HUES6 (cell line): ENCODE measurements around the gene SHC4.

Experiments used
- H3K27ac ChIP-seq: 2 replicates; pipeline ENCODE4 v1.7.0; 2013; ENCODE audit warnings: low read depth, mild to moderate bottlenecking, low read length, inconsistent platforms
- H3K27me3 ChIP-seq: 2 replicates; pipeline ENCODE4 v1.6.1; 2013; ENCODE audit warnings: low read length; ENCODE audit not compliant: control insufficient read depth, insufficient read depth
- H3K36me3 ChIP-seq: 2 replicates; pipeline ENCODE4 v1.6.1; 2013; ENCODE audit warnings: low read length; ENCODE audit not compliant: control insufficient read depth, insufficient read depth
- H3K4me1 ChIP-seq: 2 replicates; pipeline ENCODE4 v1.6.1; 2013; ENCODE audit warnings: low read length; ENCODE audit not compliant: control insufficient read depth, insufficient read depth
- H3K4me3 ChIP-seq: 2 replicates; pipeline ENCODE4 v1.5.1; 2013; ENCODE audit warnings: low read depth, low read length
- H3K9ac ChIP-seq: one replicate; pipeline ENCODE4 v1.6.1; 2013; ENCODE audit warnings: mild to moderate bottlenecking, low read length
- H3K9me3 ChIP-seq: 2 replicates; pipeline ENCODE4 v1.6.1; 2013; ENCODE audit warnings: low read depth, low read length; ENCODE audit not compliant: control insufficient read depth, insufficient read depth

SHC4 gene

DNA sequence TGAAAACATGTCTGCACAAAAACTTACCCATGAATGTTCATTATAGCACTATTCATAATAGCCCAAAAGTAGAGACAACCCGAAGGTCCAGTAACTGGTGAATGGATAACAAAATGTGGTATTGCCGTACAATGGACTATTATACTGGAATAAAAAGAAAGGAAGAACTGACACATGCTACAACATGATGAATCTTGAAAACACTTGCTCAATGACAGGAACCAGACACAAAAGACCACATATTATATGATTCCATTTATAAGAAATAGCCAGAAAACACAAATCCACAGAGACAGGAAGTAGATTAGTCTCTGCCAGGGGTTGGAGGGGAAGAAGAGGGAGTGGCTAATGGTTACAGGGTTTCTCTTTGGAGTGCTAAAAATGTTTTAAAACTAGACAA, 18.3 kb downstream of the SHC4 start:
- Histone ChIP-seq H3K4me1 (no peaks in the 10 kb centered on the region), H3K9ac (no peak overlapping the region), H3K27ac (no peak overlapping the region), H3K9me3 (no peaks in the 10 kb centered on the region), H3K4me3 (no peak overlapping the region), H3K36me3 (no peaks in the 10 kb centered on the region), H3K27me3 (no peaks in the 10 kb centered on the region)

DNA sequence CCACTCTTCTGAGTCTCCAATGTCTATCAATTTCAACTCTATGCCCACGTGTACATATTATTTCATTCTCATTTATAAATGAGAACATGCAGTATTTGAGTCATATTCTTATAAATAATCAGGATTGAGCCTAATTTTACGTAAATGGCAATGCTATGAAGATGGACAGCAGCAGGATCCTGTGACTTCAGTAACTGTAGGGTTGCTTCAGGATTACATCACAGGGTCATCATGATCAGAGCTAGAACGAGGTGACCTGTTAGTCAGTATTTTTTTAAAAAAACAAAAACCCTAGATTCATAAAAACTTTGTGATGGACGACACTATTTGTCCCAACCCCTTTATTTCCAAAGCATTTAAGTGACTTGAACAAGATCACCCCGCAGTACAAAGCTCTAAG, 21.8 kb downstream of the SHC4 start:
- Histone ChIP-seq H3K27ac (no peak overlapping the region), H3K4me3 (no peak overlapping the region), H3K9me3 (no peaks in the 10 kb centered on the region), H3K9ac (no peak overlapping the region), H3K27me3 (no peaks in the 10 kb centered on the region), H3K4me1 (no peaks in the 10 kb centered on the region), H3K36me3 (no peaks in the 10 kb centered on the region)

DNA sequence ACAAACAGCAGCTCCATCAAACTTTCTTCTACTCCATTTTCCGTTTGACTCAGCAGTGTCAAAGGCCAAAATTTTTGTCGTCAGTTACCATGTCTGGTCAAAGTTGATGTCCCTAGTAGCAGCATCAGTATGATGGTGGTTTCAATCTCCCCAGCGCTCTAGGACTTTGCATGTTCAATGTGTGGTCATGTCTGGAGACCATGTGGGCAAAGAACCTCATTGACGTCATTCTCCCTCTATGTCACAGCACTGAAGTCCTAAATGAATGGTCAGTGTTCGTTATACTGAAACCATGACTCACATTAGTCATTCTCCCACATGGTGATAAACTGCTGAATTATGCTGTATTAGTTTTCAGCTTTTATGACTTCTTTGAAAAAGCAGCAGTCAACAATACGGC, 23.2 kb downstream of the SHC4 start:
- no peak overlapping the region for H3K9ac ChIP-seq
- no peaks in the 10 kb centered on the region for H3K27me3 ChIP-seq
- no peaks in the 10 kb centered on the region for H3K36me3 ChIP-seq
- no peak overlapping the region for H3K4me3 ChIP-seq
- H3K27ac ChIP-seq: no peak overlapping the region
- no peaks in the 10 kb centered on the region for H3K4me1 ChIP-seq
- no peaks in the 10 kb centered on the region for H3K9me3 ChIP-seq

DNA sequence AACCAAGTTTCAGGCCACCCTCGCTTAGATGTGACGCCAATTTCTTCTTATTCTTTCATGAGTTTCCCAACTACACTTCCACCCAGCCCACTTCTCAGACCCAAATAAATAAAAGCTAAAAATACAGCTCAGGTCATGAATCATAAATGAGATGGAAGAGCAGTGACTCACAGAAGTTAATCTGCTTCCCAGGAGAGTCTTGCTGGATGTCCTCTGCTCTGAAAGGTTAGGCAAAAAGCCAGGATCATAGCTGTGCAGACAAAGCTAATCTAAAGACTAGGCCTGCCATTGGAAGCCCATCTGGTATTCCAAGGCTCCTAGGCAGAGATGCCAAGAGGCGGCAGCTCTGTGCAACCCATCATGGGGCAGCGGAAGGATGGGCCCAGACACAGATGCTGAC, 24.1 kb downstream of the SHC4 start:
- Histone ChIP-seq H3K27ac (no peak overlapping the region), H3K36me3 (no peaks in the 10 kb centered on the region), H3K4me1 (no peaks in the 10 kb centered on the region), H3K9ac (no peak overlapping the region), H3K27me3 (no peaks in the 10 kb centered on the region), H3K9me3 (no peaks in the 10 kb centered on the region), H3K4me3 (no peak overlapping the region)

DNA sequence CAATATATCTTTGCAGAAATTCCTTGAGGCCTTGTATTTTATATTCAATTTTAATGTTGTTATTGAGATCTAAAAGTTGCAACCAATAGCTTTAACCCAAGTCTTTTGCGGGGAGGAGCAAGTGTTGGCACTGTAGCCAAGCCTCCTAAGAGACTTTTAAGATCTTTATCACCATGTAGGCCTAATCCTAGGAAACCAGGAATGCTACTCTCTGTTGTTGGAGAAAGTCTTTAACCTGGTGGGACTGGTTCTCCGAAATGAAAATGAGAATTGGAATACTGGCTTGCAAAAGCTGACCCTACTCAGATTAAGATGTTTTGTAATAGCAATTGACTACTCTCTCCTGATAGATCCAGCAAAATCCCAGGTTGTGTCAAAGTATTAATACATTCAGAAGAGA, 25.8 kb downstream of the SHC4 start:
- H3K4me1 ChIP-seq: no peaks in the 10 kb centered on the region
- H3K27ac ChIP-seq: no peak overlapping the region
- H3K9ac ChIP-seq: no peak overlapping the region
- no peaks in the 10 kb centered on the region for H3K36me3 ChIP-seq
- H3K4me3 ChIP-seq: no peak overlapping the region
- H3K9me3 ChIP-seq: no peaks in the 10 kb centered on the region
- H3K27me3 ChIP-seq: no peaks in the 10 kb centered on the region

DNA sequence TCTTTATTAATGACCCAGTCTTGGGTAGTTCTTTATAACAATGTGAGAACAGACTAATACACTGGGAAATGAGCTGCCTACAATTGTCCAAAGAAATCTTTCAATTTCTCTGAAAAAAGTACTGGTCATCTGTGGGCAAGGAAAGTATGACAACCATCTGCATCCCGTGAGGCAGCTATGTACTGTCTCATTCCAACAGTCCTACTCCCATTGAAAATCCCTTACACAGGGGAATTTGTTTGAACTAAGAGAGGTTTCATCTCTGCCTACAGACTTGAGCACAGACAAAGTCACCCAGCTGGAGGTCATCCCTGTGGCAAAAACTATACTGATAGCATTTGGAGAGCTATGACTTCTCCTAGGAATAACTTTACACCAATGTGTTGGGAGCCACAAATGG, 27.1 kb downstream of the SHC4 start:
- H3K36me3 ChIP-seq: no peaks in the 10 kb centered on the region
- no peak overlapping the region for H3K9ac ChIP-seq
- H3K4me3 ChIP-seq: no peak overlapping the region
- no peaks in the 10 kb centered on the region for H3K9me3 ChIP-seq
- no peak overlapping the region for H3K27ac ChIP-seq
- no peaks in the 10 kb centered on the region for H3K27me3 ChIP-seq
- no peaks in the 10 kb centered on the region for H3K4me1 ChIP-seq

DNA sequence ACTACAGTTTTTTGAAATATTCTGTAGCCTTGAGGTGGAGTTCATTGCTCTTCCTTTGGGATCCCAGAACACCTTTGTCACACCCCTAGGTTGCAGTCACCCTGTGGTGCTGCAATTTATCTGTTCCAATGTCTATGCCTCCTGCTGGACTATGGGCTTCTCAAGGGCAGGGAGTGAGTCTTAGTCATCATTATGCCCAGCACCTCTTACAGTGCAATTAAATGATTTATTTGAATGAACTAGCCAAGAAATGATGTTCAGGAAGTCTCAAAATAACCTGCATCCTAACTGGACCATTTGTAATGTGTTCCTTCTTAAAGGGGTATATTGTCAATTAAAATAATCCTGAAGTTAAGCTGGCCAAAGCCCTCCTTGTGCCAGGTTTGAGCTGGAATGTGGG, 28.5 kb downstream of the SHC4 start:
- Histone ChIP-seq H3K27ac (no peak overlapping the region), H3K9me3 (no peaks in the 10 kb centered on the region), H3K4me1 (no peaks in the 10 kb centered on the region), H3K36me3 (no peaks in the 10 kb centered on the region), H3K4me3 (no peak overlapping the region), H3K9ac (no peak overlapping the region), H3K27me3 (no peaks in the 10 kb centered on the region)

DNA sequence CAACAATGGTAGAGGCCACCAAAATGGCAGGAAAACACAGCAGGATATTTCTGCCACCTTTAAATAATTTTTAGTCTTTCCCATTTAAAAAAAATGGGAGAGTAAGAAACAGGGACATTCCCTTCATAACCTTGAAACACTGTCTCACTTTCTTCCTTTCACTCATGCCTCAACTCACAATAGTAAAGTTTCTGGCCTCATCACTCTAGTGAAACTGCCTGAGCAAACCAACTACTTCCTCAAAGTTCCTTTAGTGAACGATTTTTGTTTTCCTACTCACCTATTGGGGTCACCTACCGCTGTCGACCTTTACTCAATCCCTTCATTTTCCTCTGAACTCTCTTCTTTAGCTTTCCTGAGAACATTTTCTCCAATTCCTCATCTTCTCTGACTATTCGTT, 33.0 kb downstream of the SHC4 start:
- no peaks in the 10 kb centered on the region for H3K4me1 ChIP-seq
- no peak overlapping the region for H3K4me3 ChIP-seq
- no peaks in the 10 kb centered on the region for H3K36me3 ChIP-seq
- no peak overlapping the region for H3K27ac ChIP-seq
- H3K27me3 ChIP-seq: no peaks in the 10 kb centered on the region
- H3K9ac ChIP-seq: no peak overlapping the region
- no peaks in the 10 kb centered on the region for H3K9me3 ChIP-seq

DNA sequence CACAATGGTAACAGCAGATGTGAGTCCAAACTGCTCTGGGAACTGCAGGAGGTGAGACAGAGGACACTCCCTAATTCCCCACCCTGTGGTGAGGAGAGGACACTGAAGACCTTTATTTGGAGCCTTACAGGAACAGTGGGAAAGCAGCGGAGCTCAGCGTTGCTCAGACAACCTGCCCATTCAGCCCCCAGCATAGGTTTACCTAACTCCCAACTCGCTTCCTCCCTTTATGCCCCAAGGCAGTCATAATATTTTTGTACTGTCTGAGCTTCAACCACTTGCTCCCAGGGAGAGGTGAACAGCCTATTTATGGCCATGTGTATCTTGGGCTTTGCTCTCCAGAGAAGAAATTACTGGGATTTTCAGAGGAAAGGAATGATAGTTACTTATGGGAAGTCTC, 34.1 kb downstream of the SHC4 start:
- H3K4me1 ChIP-seq: no peaks in the 10 kb centered on the region
- no peaks in the 10 kb centered on the region for H3K27me3 ChIP-seq
- no peaks in the 10 kb centered on the region for H3K36me3 ChIP-seq
- no peaks in the 10 kb centered on the region for H3K9me3 ChIP-seq
- H3K9ac ChIP-seq: no peak overlapping the region
- no peak overlapping the region for H3K4me3 ChIP-seq
- H3K27ac ChIP-seq: no peak overlapping the region

DNA sequence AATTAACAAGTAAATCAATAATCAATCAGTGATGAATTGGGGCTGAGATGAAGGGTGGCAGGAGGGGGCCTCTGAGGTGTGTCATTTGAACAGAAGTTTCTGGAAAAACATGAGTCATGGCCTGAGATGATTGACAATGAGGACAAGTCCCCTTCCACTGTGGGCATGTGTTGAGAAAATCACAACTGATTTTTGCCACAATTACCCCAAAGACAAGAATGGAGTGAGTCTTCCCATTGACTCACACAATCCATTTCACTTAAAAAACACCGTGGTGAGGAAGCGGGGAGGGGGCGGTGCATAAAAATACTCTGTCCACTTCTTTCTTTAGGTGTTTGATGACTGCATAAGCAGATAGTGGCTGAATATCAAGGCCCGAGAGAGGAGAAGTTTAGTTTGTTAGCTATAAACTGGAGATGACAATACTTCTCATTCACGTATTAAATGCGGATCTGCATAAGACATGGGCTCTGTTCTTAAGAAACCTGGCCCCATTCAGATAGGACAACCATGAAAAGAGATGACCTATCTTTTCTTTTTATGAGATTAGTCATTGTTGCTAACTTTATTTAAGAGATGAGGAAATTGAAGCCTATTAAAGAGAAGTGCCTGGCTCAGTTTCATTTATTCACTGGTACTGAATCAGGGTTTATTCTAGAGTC, 34.7 kb downstream of the SHC4 start:
- no peaks in the 10 kb centered on the region for H3K27me3 ChIP-seq
- no peak overlapping the region for H3K27ac ChIP-seq
- H3K4me1 ChIP-seq: no peaks in the 10 kb centered on the region
- H3K9me3 ChIP-seq: no peaks in the 10 kb centered on the region
- no peaks in the 10 kb centered on the region for H3K36me3 ChIP-seq
- no peak overlapping the region for H3K4me3 ChIP-seq
- H3K9ac ChIP-seq: no peak overlapping the region

DNA sequence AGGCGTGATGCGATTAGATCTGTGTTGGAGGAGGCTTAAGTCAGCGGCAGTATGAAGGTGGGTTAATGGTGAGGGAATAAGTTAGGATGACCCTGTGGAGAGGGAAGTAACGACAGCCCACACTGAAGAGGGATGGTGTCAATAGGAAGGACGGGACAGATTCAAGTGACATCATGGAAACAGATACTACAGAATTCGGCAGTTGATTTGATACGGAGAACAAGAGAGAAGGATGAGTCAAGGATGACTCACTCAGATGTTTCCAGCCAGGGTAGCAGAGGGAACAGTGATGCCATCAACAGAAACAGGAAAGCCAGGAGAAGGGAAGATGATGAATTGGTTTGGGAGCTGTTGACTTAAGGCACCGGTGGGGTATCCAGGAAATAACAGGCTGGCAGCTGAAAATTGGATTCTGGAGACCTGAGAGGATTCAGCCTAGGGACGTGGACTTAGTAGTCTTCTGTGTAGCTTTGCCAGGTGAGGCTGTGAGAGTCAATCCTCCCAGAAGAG, 38.0 kb downstream of the SHC4 start:
- no peaks in the 10 kb centered on the region for H3K36me3 ChIP-seq
- H3K4me1 ChIP-seq: no peaks in the 10 kb centered on the region
- no peaks in the 10 kb centered on the region for H3K9me3 ChIP-seq
- no peak overlapping the region for H3K27ac ChIP-seq
- no peak overlapping the region for H3K4me3 ChIP-seq
- H3K9ac ChIP-seq: no peak overlapping the region
- H3K27me3 ChIP-seq: no peaks in the 10 kb centered on the region
